Measurements from ENCODE around the gene IL10RA.

The IL10RA gene

GRCh38 chr11:118042796-118043195 is 56.6 kb downstream of the IL10RA start:
- no peak for DNase-seq (ENCODE audit: low read depth in 2 of 3, low spot score in 1 of 3)

GRCh38 chr11:118045191-118045590 is 59.0 kb downstream of the IL10RA start:
- no peak for DNase-seq (ENCODE audit: low read depth in 2 of 3, low spot score in 1 of 3)

GRCh38 chr11:118046051-118046963 is 60.1 kb downstream of the IL10RA start:
- DNase-seq (ENCODE audit: low read depth in 2 of 3, low spot score in 1 of 3) = no peak

GRCh38 chr11:118046964-118047700 is 60.9 kb downstream of the IL10RA start:
- DNase-seq (ENCODE audit: low read depth in 2 of 3, low spot score in 1 of 3) = no peak

GRCh38 chr11:118047749-118048148 is 61.6 kb downstream of the IL10RA start:
- no peak for DNase-seq (ENCODE audit: low read depth in 2 of 3, low spot score in 1 of 3)

- no peak for DNase-seq (ENCODE audit: low read depth in 2 of 3, low spot score in 1 of 3)
These were observed 62.5 kb downstream of the IL10RA start for GRCh38 chr11:118048472-118049370.

- DNase-seq (ENCODE audit: low read depth in 2 of 3, low spot score in 1 of 3) = no peak
These were observed 63.6 kb downstream of the IL10RA start for GRCh38 chr11:118049771-118050170.

GRCh38 chr11:118050208-118050891 is 64.2 kb downstream of the IL10RA start:
- DNase-seq (ENCODE audit: low read depth in 2 of 3, low spot score in 1 of 3) = no peak

Measured in stimulated activated CD4-positive, alpha-beta T cell treated with anti-CD3 and anti-CD28 coated beads, Interleukin-12 subunit alpha, Interleukin-12 subunit beta, amount 100 ng/mL, for 48 hours (primary cell).